SK-N-SH (cell line): ENCODE results near the gene MARK3. TPM values are rescaled to one million over a fixed set of nuclear protein-coding genes. Genes with fewer than 3 reads are reported as not detected.

Source experiments
- CTCF ChIA-PET: fragments of 300-600, 350-600 bp; formaldehyde crosslinking; extraction: SDS; loops from one replicate; lab custom pipeline; 2021; lab: Yijun Ruan, JAX
- POLR2A ChIA-PET: fragments of 350-600 bp; sonication (Branson Sonifier 250); formaldehyde crosslinking; extraction: SDS; loops from one replicate; lab custom pipeline; 2020; ENCODE audit warnings: antibody characterized with exemption, inconsistent platforms; lab: Yijun Ruan, JAX
- DNase-seq: peaks from one replicate; pipeline ENCODE4 v3.0.0; 2012
- H2AFZ ChIP-seq: fragments of 200-600 bp; sonication (generic); 2 replicates; pipeline ENCODE4 v1.8.1; 2016; ENCODE audit warnings: antibody characterized with exemption, mild to moderate bottlenecking, low read depth
- H3F3A ChIP-seq: fragments of 200-600 bp; sonication (generic); replicated peaks from 2 replicates; pipeline ENCODE3; 2016; ENCODE audit warnings: antibody characterized with exemption, mild to moderate bottlenecking; ENCODE audit not compliant: insufficient read depth
- H3K27ac ChIP-seq, 2 experiments: fragments of 200-500 bp in 1 of 2; fragments of 200-600 bp in 1 of 2; sonication (Bioruptor generic) in 1 of 2; sonication (generic), shearing (Covaris generic) in 1 of 2; 2 replicates each; pipeline versions ENCODE4 v1.5.1 to v1.6.1; 2014 to 2016; ENCODE audit warnings: low read depth in 2 of 2, inconsistent platforms in 1 of 2, low read length in 1 of 2, mild to moderate bottlenecking in 1 of 2, mixed read lengths in 1 of 2
- H3K27me3 ChIP-seq: fragments of 200-600 bp; sonication (generic), shearing (Covaris generic); 2 replicates; pipeline ENCODE4 v1.6.1; 2016; ENCODE audit warnings: mixed run types; ENCODE audit not compliant: insufficient read depth
- H3K36me3 ChIP-seq, 2 experiments: fragments of 200-500 bp in 1 of 2; fragments of 200-600 bp in 1 of 2; sonication (Bioruptor generic) in 1 of 2; sonication (generic) in 1 of 2; replicated peaks in 1 of 2; 2 replicates each; pipeline versions ENCODE3 to v1.5.1; 2014 to 2016; ENCODE audit warnings: low read length in 1 of 2, mild to moderate bottlenecking in 1 of 2; ENCODE audit not compliant: insufficient read depth in 2 of 2, control insufficient read depth in 1 of 2
- H3K4me1 ChIP-seq, 2 experiments: fragments of 200-500 bp in 1 of 2; fragments of 200-600 bp in 1 of 2; sonication (Bioruptor generic) in 1 of 2; sonication (generic), shearing (Covaris generic) in 1 of 2; 2 replicates each; pipeline versions ENCODE4 v1.5.1 to v1.6.1; 2014 to 2016; ENCODE audit warnings: low read depth in 1 of 2, low read length in 1 of 2, mixed run types in 1 of 2; ENCODE audit not compliant: insufficient read depth in 2 of 2, control insufficient read depth in 1 of 2
- H3K4me2 ChIP-seq: fragments of 200-600 bp; sonication (generic), shearing (Covaris generic); 2 replicates; pipeline ENCODE4 v1.6.1; 2017; ENCODE audit warnings: mixed run types
- H3K4me3 ChIP-seq, 2 experiments: fragments of 200-500 bp in 1 of 2; fragments of 200-600 bp in 1 of 2; sonication (Bioruptor generic) in 1 of 2; sonication (generic), shearing (Covaris generic) in 1 of 2; 2 replicates each; pipeline versions ENCODE4 v1.5.1 to v1.8.1; 2014 to 2016; ENCODE audit warnings: low read depth in 2 of 2, inconsistent platforms in 1 of 2, low read length in 1 of 2, mild to moderate bottlenecking in 1 of 2, mixed read lengths in 1 of 2, moderate library complexity in 1 of 2
- H3K79me2 ChIP-seq: fragments of 200-600 bp; sonication (generic); 2 replicates; pipeline ENCODE4 v1.8.1; 2017; ENCODE audit warnings: mild to moderate bottlenecking; ENCODE audit not compliant: insufficient read depth
- H3K9ac ChIP-seq: fragments of 200-600 bp; sonication (generic); 2 replicates; pipeline ENCODE4 v1.6.1; 2017; ENCODE audit warnings: mixed run types
- H3K9me2 ChIP-seq: fragments of 200-600 bp; sonication (generic); 2 replicates; pipeline ENCODE4 v1.6.1; 2017; ENCODE audit warnings: mixed run types
- H3K9me3 ChIP-seq: fragments of 200-600 bp; sonication (generic); 2 replicates; pipeline ENCODE4 v1.6.1; 2017; ENCODE audit warnings: mixed run types, mild to moderate bottlenecking, moderate library complexity
- H4K20me1 ChIP-seq: fragments of 200-600 bp; sonication (generic); 2 replicates; pipeline ENCODE4 v1.6.1; 2017; ENCODE audit warnings: mild to moderate bottlenecking, mixed run types; ENCODE audit not compliant: insufficient read depth
- CHD2 ChIP-seq: fragments of 150-350 bp; IDR thresholded peaks from 2 replicates; pipeline ENCODE4 v1.6.1; 2018; ENCODE audit warnings: low read length; ENCODE audit not compliant: partially characterized antibody
- EP300 ChIP-seq, 2 experiments: IDR thresholded peaks; 2 replicates each; pipeline versions ENCODE4 v1.4.0 to v1.6.1; 2012; ENCODE audit warnings: borderline replicate concordance in 1 of 2, low read depth in 1 of 2, low read length in 1 of 2
- FOSL2 ChIP-seq: IDR thresholded peaks from 2 replicates; pipeline ENCODE4 v1.4.0; 2012; ENCODE audit warnings: low read depth, mild to moderate bottlenecking, moderate library complexity, borderline replicate concordance
- FOXM1 ChIP-seq: IDR thresholded peaks from 2 replicates; pipeline ENCODE4 v1.4.0; 2012; ENCODE audit warnings: low read depth, mild to moderate bottlenecking
- JUND ChIP-seq: IDR thresholded peaks from 2 replicates; pipeline ENCODE4 v1.4.0; 2012
- MAX ChIP-seq: IDR thresholded peaks from 2 replicates; pipeline ENCODE4 v1.4.0; 2012; ENCODE audit warnings: low read depth
- MXI1 ChIP-seq: IDR thresholded peaks from 2 replicates; pipeline ENCODE4 v1.6.1; 2012; ENCODE audit warnings: mild to moderate bottlenecking, low read depth, low read length, improper control_type of control experiment
- NFIC ChIP-seq: IDR thresholded peaks from 2 replicates; pipeline ENCODE4 v1.4.0; 2012; ENCODE audit warnings: borderline replicate concordance
- RAD21 ChIP-seq: IDR thresholded peaks from 2 replicates; pipeline ENCODE4 v1.6.1; 2012; ENCODE audit warnings: mild to moderate bottlenecking, low read length
- SMC3 ChIP-seq: IDR thresholded peaks from 2 replicates; pipeline ENCODE4 v1.6.1; 2012; ENCODE audit warnings: low read depth, low read length, improper control_type of control experiment
- TAF1 ChIP-seq: IDR thresholded peaks from 2 replicates; pipeline ENCODE4 v1.6.1; 2012; ENCODE audit warnings: low read depth, mild to moderate bottlenecking, low read length, moderate library complexity, borderline replicate concordance
- USF2 ChIP-seq: fragments of 150-350 bp; IDR thresholded peaks from 2 replicates; pipeline ENCODE4 v1.6.1; 2017; ENCODE audit warnings: antibody characterized with exemption, low read length, low read depth, borderline replicate concordance
- WGBS: methylation state at CpG from one replicate; pipeline ENCODE4 v1.1.6; 2017; ENCODE audit warnings: low lambda C conversion rate; 5-methylcytosine and 5-hydroxymethylcytosine counted together
- polyA plus RNA-seq, 3 experiments: library from polyadenylated mRNA; depleted of rRNA; stranded (reverse); fragments of >200 nt; gene quantifications; 2 replicates each; pipeline ENCODE4 v1.2.3, GENCODE V29; 2012

The MARK3 gene
- polyA plus RNA-seq, 1 of the 3 experiments (the other 2 are of a cell fraction) = 73.4 TPM

DNA sequence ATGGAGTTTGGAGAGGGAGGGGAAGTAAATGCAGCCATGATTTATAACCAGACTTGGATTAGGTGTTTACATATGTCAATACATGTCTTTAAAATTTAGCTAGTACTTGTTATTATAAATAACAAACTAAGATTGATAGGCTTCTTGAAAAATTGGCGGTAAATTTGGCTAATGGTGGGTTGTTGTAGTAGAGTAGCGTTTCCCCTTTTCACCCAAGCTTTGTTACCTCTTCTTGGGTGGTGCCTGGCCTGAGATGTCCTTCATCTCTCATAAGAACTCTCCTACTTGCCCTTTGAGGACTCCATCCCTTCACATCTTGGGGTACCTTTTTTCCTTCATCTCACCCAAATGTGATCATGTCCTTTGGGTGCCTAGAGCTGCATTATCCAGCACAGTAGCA, 11.2 kb downstream of the MARK3 start:
- peaks cover 5 to 56% of the 10 kb centered on the region in 2 experiments for H3K4me1 ChIP-seq
- H3F3A ChIP-seq = peaks cover 6% of the 10 kb centered on the region
- H3K79me2 ChIP-seq = peaks cover 99% of the 10 kb centered on the region
- WGBS = 89% methylated on average over 2 of the region's 2 CpGs
- no peaks in the 10 kb centered on the region for H3K27me3 ChIP-seq
- CTCF ChIA-PET = interaction anchor here (1.0 to 1.7 kb wide), 3 partner anchors 23 to 292 kb away, joined by 3 to 4 read pairs (median 4); no protein-coding TSS in a partner anchor
- no peak overlapping the region for H3K4me3 ChIP-seq
- no peak overlapping the region for H3K27ac ChIP-seq
- H4K20me1 ChIP-seq = peaks cover 99% of the 10 kb centered on the region
- TF ChIP-seq NFIC (no peak), MXI1 (no peak), CHD2 (no peak), TAF1 (no peak), MAX (no peak), FOXM1 (no peak), RAD21 (no peak), EP300 (IDR thresholded peaks at IDR 0.05; ENCODE audit: borderline replicate concordance in 1 of 2, low read depth in 1 of 2, low read length in 1 of 2) (no peak), USF2 (no peak)
- H3K36me3 ChIP-seq = no peaks in the 10 kb centered on the region
- H2AFZ ChIP-seq = no peak overlapping the region
- H3K4me2 ChIP-seq = no peak overlapping the region
- POLR2A ChIA-PET = no interaction called here
- no peak overlapping the region for H3K9ac ChIP-seq
- H3K9me2 ChIP-seq = no peaks in the 10 kb centered on the region
- no peaks in the 10 kb centered on the region for H3K9me3 ChIP-seq
- no peak for DNase-seq

DNA sequence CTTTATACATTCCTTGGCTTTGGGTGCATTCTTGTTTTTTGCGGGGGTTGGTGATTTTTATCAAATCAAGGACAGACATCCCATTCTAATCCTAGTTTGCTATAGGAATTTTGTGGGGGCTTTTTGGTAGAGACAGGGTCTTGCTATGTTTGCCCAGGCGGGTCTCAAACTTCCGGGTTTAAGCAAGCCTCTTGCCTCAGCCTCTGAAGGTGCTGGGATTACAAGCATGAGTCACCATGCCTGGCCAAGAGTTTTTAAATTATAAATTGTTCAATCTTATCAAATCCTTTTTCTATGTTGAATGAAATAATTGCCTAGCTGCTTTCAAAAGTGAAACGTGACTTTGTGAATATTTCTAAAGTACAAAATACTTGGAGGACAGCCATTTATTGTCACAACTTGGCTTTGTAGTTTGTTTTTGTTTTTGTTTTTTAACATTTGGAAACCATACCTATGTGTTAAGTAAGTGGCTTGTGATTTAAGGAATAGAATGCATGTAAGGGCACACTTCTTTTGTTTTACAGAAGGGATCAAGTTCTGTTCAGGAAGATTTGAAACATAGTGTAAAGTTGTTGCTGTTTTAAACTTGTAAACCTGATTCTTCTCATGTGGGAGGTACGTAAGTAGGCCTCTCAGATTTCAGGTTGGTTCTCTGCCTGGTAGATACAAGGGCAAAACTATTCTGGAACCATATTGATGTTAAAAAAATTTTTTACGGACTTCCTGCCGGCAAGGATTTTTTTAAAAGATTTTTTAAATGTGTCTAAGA, 13.4 kb downstream of the MARK3 start:
- TF ChIP-seq JUND (peak; percentile 30; the same call in 1 of the 2 replicates), FOSL2 (peak; percentile 37; the same call in 1 of the 2 replicates), SMC3 (no peak)
- TF ChIP-seq, all 33 proteins: peak for 2
- peaks cover 98% of the 10 kb centered on the region for H4K20me1 ChIP-seq
- H3K4me1 ChIP-seq = peaks cover 8 to 71% of the 10 kb centered on the region in 2 experiments
- H3F3A ChIP-seq = peaks cover 16% of the 10 kb centered on the region
- no peaks in the 10 kb centered on the region for H3K9me3 ChIP-seq
- H2AFZ ChIP-seq = no peak overlapping the region
- no peaks in the 10 kb centered on the region for H3K27me3 ChIP-seq
- H3K4me3 ChIP-seq = no peak overlapping the region
- POLR2A ChIA-PET = no interaction called here
- CTCF ChIA-PET = interaction anchor here (1.6 to 1.9 kb wide), 2 partner anchors 8 to 9 kb away, joined by 3 to 24 read pairs; no protein-coding TSS in a partner anchor
- 73% methylated on average over 7 of the region's 7 CpGs for WGBS
- H3K79me2 ChIP-seq = peaks cover 98% of the 10 kb centered on the region
- H3K27ac ChIP-seq = peak overlapping the region in 1 of 2 experiments; percentile 38; a peak in 1 of 4 replicates
- no peaks in the 10 kb centered on the region for H3K9me2 ChIP-seq
- no peak overlapping the region for H3K9ac ChIP-seq
- peak overlapping the region; percentile 19; the same call in 1 of the 2 replicates for H3K4me2 ChIP-seq
- H3K36me3 ChIP-seq = no peaks in the 10 kb centered on the region
- no peak for DNase-seq
